Measurements from ENCODE around the gene IGFBP6.
A peak's percentile ranks its signal among the peaks of the same experiment; 100 is the strongest.

Gene IGFBP6

GRCh38 chr12:53059434-53060063 lies 37.9 kb upstream of the IGFBP6 start:
- DNase-seq (ENCODE audit: low spot score): no peak

- no peak for DNase-seq (ENCODE audit: low spot score)
Measured at GRCh38 chr12:53060064-53060720, 37.3 kb upstream of the IGFBP6 start.

GRCh38 chr12:53060721-53061276 lies 36.7 kb upstream of the IGFBP6 start:
- no peak for DNase-seq (ENCODE audit: low spot score)

GRCh38 chr12:53061404-53062010 lies 36.0 kb upstream of the IGFBP6 start:
- no peak for DNase-seq (ENCODE audit: low spot score)

- no peak for DNase-seq (ENCODE audit: low spot score)
Measured at GRCh38 chr12:53062011-53062961, 35.2 kb upstream of the IGFBP6 start.

- no peak for DNase-seq (ENCODE audit: low spot score)
Measured at GRCh38 chr12:53062977-53063707, 34.3 kb upstream of the IGFBP6 start.

- DNase-seq (ENCODE audit: low spot score): no peak
Measured at GRCh38 chr12:53063708-53064612, 33.5 kb upstream of the IGFBP6 start.

- DNase-seq (ENCODE audit: low spot score): no peak
Measured at GRCh38 chr12:53064613-53065436, 32.6 kb upstream of the IGFBP6 start.

- no peak for DNase-seq (ENCODE audit: low spot score)
Measured at GRCh38 chr12:53065470-53065869, 32.0 kb upstream of the IGFBP6 start.

GRCh38 chr12:53065975-53066931 lies 31.2 kb upstream of the IGFBP6 start:
- peak; percentile 78 for DNase-seq (ENCODE audit: low spot score)

GRCh38 chr12:53067074-53067992 lies 30.1 kb upstream of the IGFBP6 start:
- no peak for DNase-seq (ENCODE audit: low spot score)

- no peak for DNase-seq (ENCODE audit: low spot score)
Measured at GRCh38 chr12:53067993-53068770, 29.3 kb upstream of the IGFBP6 start.

- no peak for DNase-seq (ENCODE audit: low spot score)
Measured at GRCh38 chr12:53068811-53069585, 28.5 kb upstream of the IGFBP6 start.

- DNase-seq (ENCODE audit: low spot score): no peak
Measured at GRCh38 chr12:53069621-53070410, 27.7 kb upstream of the IGFBP6 start.
